CD4-positive, CD25-positive, alpha-beta regulatory T cell (primary cell): ENCODE measurements around the gene PICK1. TPM values are rescaled to one million over a fixed set of nuclear protein-coding genes. Genes with fewer than 3 reads are reported as not detected.

Experiments
- ATAC-seq, 2 donors: fragments of 150-1000 bp; cut with Tn5 transposase; one replicate each; pipeline ENCODE4 v1.10.0; 2021; ENCODE audit warnings: low read depth in 2 of 2, moderate number of reproducible peaks in 2 of 2, moderate library complexity in 1 of 2
- DNase-seq, 3 donors: peaks; one replicate each; pipeline versions ENCODE4 v3.0.0 to v3.0.0-alpha.2; 2012 to 2022; ENCODE audit warnings: mixed read lengths in 1 of 3
- H3K27ac ChIP-seq: one replicate; pipeline ENCODE4 v1.7.0; 2013; ENCODE audit warnings: mild to moderate bottlenecking, low read length; ENCODE audit not compliant: insufficient read depth, poor library complexity, severe bottlenecking
- H3K27me3 ChIP-seq: one replicate; pipeline ENCODE4 v1.7.0; 2013; ENCODE audit warnings: low read length; ENCODE audit not compliant: control insufficient read depth, insufficient read depth
- H3K36me3 ChIP-seq: one replicate; pipeline ENCODE4 v1.7.0; 2013; ENCODE audit warnings: mild to moderate bottlenecking, low read length, moderate library complexity; ENCODE audit not compliant: control insufficient read depth, insufficient read depth
- H3K4me1 ChIP-seq: 2 replicates; pipeline ENCODE4 v1.7.0; 2013; ENCODE audit warnings: mild to moderate bottlenecking, low read length; ENCODE audit not compliant: insufficient read depth, control insufficient read depth, poor library complexity, severe bottlenecking
- H3K4me3 ChIP-seq: one replicate; pipeline ENCODE4 v1.7.0; 2013; ENCODE audit warnings: low read depth, mild to moderate bottlenecking, low read length, moderate library complexity
- H3K9me3 ChIP-seq, 2 experiments: 1 replicate in 1 of 2; 2 replicates in 1 of 2; pipeline ENCODE4 v1.7.0; 2013; ENCODE audit warnings: low read length in 2 of 2, mild to moderate bottlenecking in 1 of 2, moderate library complexity in 1 of 2; ENCODE audit not compliant: control insufficient read depth in 2 of 2
- H3K27ac Mint-ChIP-seq, 3 donors: one replicate each; pipeline ENCODE4 v1.8.0; 2020 to 2022; ENCODE audit warnings: mild to moderate bottlenecking in 3 of 3, mixed read lengths in 3 of 3, moderate library complexity in 2 of 3
- H3K27me3 Mint-ChIP-seq: one replicate; pipeline ENCODE4 v1.8.0; 2022; ENCODE audit warnings: mild to moderate bottlenecking, mixed read lengths
- H3K36me3 Mint-ChIP-seq: one replicate; pipeline ENCODE4 v1.8.0; 2020; ENCODE audit warnings: mixed read lengths
- H3K4me1 Mint-ChIP-seq, 4 donors: one replicate each; pipeline ENCODE4 v1.8.0; 2020 to 2022; ENCODE audit warnings: mixed read lengths in 4 of 4, mild to moderate bottlenecking in 1 of 4
- H3K4me3 Mint-ChIP-seq, 4 donors: one replicate each; pipeline ENCODE4 v1.8.0; 2020 to 2022; ENCODE audit warnings: mild to moderate bottlenecking in 4 of 4, mixed read lengths in 4 of 4, moderate library complexity in 3 of 4
- H3K9me3 Mint-ChIP-seq, 7 donors: one replicate each; pipeline ENCODE4 v1.8.0; 2020 to 2022; ENCODE audit warnings: mixed read lengths in 7 of 7, mild to moderate bottlenecking in 3 of 7, moderate library complexity in 2 of 7
- polyA plus RNA-seq, 4 donors: library from polyadenylated mRNA; unstranded; fragments of 300-500 nt; fragmentation: Illumina TruSeq; gene quantifications; one replicate each; pipeline ENCODE4 v1.2.3, GENCODE V29; 2021
- total RNA-seq: library from RNA; stranded (reverse); gene quantifications from one replicate; pipeline ENCODE4 v1.2.3, GENCODE V29; 2022

PICK1 gene
- total RNA-seq: 23.0 TPM
- polyA plus RNA-seq: 1 to 10 TPM; 4.5 to 7.3 (median 6.8) TPM

GRCh38 chr22:38056969-38057891 lies at the start of gene PICK1:
Gene PICK1, plus strand, starts transcription at chr22:38057404. Its CDS starts 406 bp downstream, at chr22:38057810.
- H3K4me1 ChIP-seq: peaks cover 16% of the 10 kb centered on the region
- no peaks in the 10 kb centered on the region for H3K27me3 ChIP-seq
- Mint-ChIP-seq H3K4me3 (peak within 1 kb of the TSS; percentile 89 to 96 (median 95)), H3K4me1 (peaks cover 5 to 24% (median 11%) of the 10 kb centered on the region in 4 donors), H3K27ac (peak within 1 kb of the TSS; percentile 97 to 99 (median 98)), H3K36me3 (peaks cover 15% of the 10 kb centered on the region), H3K27me3 (peaks cover 4% of the 10 kb centered on the region), H3K9me3 (peaks cover 0 to 2% (median 0%) of the 10 kb centered on the region in 7 donors)
- H3K36me3 ChIP-seq: peaks cover 6% of the 10 kb centered on the region
- no peaks in the 10 kb centered on the region for H3K9me3 ChIP-seq
- ATAC-seq: peak; percentile 62 to 68
- peak; percentile 70 to 84 (median 83) for DNase-seq
- H3K27ac ChIP-seq: peak within 1 kb of the TSS; percentile 84
- peak within 1 kb of the TSS; percentile 83 for H3K4me3 ChIP-seq

GRCh38 chr22:38009000-38009806 lies 48.0 kb upstream of the PICK1 start:
- ATAC-seq (no peak), DNase-seq (no peak)
- H3K27ac Mint-ChIP-seq: peak overlapping the region in 2 of 3 donors; percentile 40 to 69
- no peaks in the 10 kb centered on the region for H3K4me1 ChIP-seq
- no peaks in the 10 kb centered on the region for H3K36me3 Mint-ChIP-seq
- H3K4me3 Mint-ChIP-seq: no peak overlapping the region
- H3K9me3 Mint-ChIP-seq: peaks cover 0 to 1% (median 0%) of the 10 kb centered on the region in 7 donors
- H3K4me3 ChIP-seq: no peak overlapping the region
- H3K27me3 Mint-ChIP-seq: peaks cover 4% of the 10 kb centered on the region
- no peak overlapping the region for H3K27ac ChIP-seq
- H3K4me1 Mint-ChIP-seq: peaks cover 0 to 2% (median 0%) of the 10 kb centered on the region in 4 donors
- no peaks in the 10 kb centered on the region for H3K27me3 ChIP-seq
- H3K9me3 ChIP-seq: no peaks in the 10 kb centered on the region
- H3K36me3 ChIP-seq: no peaks in the 10 kb centered on the region

GRCh38 chr22:38012604-38013072 lies 44.6 kb upstream of the PICK1 start:
- no peaks in the 10 kb centered on the region for H3K36me3 ChIP-seq
- no peak overlapping the region for H3K27ac Mint-ChIP-seq
- no peak overlapping the region for H3K4me3 ChIP-seq
- no peaks in the 10 kb centered on the region for H3K9me3 ChIP-seq
- no peak overlapping the region for H3K27ac ChIP-seq
- H3K4me1 ChIP-seq: no peaks in the 10 kb centered on the region
- peaks cover 0 to 2% (median 0%) of the 10 kb centered on the region in 4 donors for H3K4me1 Mint-ChIP-seq
- no peaks in the 10 kb centered on the region for H3K36me3 Mint-ChIP-seq
- H3K27me3 ChIP-seq: no peaks in the 10 kb centered on the region
- ATAC-seq (no peak), DNase-seq (no peak)
- H3K27me3 Mint-ChIP-seq: peaks cover 4% of the 10 kb centered on the region
- H3K4me3 Mint-ChIP-seq: no peak overlapping the region
- H3K9me3 Mint-ChIP-seq: peaks cover 0 to 3% (median 0%) of the 10 kb centered on the region in 7 donors

GRCh38 chr22:38014083-38014482 lies 43.1 kb upstream of the PICK1 start:
- H3K27ac Mint-ChIP-seq: no peak overlapping the region

DNA sequence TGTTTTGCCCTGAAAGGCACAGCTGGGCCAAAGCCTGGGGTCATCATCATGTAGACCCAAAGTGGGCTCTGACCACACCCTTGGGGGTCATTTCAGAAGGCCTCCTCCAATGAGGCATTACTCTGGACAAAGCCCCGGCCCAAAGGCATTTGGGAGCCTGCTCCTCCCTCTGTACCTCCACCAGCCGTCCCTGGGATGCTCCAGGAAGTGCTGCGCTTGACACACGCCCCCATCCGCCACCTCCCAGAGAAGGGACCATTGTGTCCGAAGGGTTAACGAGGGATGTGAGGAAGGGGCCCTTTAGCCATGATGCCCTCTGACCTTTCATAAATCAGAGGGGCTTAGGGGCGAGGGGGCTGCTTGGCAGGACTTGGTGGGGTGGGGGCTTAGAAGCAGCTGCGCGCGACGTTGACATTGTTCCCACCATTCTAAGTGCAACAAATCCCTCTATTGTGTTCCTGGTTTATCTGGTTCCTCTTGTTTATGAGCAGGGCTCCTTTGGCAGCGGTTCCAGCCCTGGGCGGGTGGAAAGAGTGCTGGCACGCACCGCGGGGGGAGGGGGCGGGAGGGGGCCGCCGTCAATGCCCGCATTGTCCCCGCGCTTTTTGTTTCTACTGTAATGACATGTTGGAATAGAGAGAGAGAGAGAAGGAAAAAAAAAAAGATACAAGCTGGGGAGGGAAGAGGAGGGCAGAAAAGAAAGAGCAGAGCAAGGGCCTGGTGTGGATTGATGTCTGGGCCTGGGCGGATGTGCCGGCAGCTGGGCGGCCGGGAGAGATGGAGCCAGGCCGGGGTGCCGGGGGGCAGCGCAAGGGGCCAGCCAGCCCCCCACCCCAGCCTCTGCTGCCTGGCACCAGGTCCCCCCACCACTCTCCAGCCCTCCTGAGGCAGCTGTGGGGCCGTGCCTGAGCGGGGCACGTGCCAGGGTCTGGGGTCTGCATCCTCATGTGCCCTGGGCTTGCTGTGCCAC lies 40.7 kb upstream of the PICK1 start:
- Mint-ChIP-seq H3K9me3 (peaks cover 0 to 3% (median 0%) of the 10 kb centered on the region in 7 donors), H3K4me3 (no peak overlapping the region), H3K36me3 (peaks cover 3% of the 10 kb centered on the region), H3K27ac (no peak overlapping the region), H3K4me1 (no peaks in the 10 kb centered on the region), H3K27me3 (no peaks in the 10 kb centered on the region)
- ATAC-seq (no peak), DNase-seq (no peak)
- no peak overlapping the region for H3K27ac ChIP-seq
- no peaks in the 10 kb centered on the region for H3K4me1 ChIP-seq
- H3K4me3 ChIP-seq: no peak overlapping the region
- H3K27me3 ChIP-seq: no peaks in the 10 kb centered on the region
- no peaks in the 10 kb centered on the region for H3K9me3 ChIP-seq
- H3K36me3 ChIP-seq: no peaks in the 10 kb centered on the region

More at GRCh38 chr22:38014083-38014482, 43.1 kb upstream of the PICK1 start:
- Mint-ChIP-seq H3K4me1 (no peaks in the 10 kb centered on the region), H3K36me3 (peaks cover 3% of the 10 kb centered on the region), H3K9me3 (peaks cover 0 to 3% (median 0%) of the 10 kb centered on the region in 7 donors), H3K27me3 (peaks cover 4% of the 10 kb centered on the region), H3K4me3 (no peak overlapping the region)
- no peaks in the 10 kb centered on the region for H3K9me3 ChIP-seq
- H3K36me3 ChIP-seq: no peaks in the 10 kb centered on the region
- H3K4me3 ChIP-seq: no peak overlapping the region
- no peaks in the 10 kb centered on the region for H3K27me3 ChIP-seq
- ATAC-seq (no peak), DNase-seq (no peak)
- no peak overlapping the region for H3K27ac ChIP-seq
- H3K4me1 ChIP-seq: no peaks in the 10 kb centered on the region

- peaks cover 3% of the 10 kb centered on the region for H3K36me3 Mint-ChIP-seq
- Histone ChIP-seq H3K36me3 (no peaks in the 10 kb centered on the region), H3K4me3 (no peak overlapping the region), H3K4me1 (no peaks in the 10 kb centered on the region), H3K27ac (no peak overlapping the region), H3K9me3 (no peaks in the 10 kb centered on the region), H3K27me3 (no peaks in the 10 kb centered on the region)
- H3K4me1 Mint-ChIP-seq: no peaks in the 10 kb centered on the region
- DNase-seq (no peak), ATAC-seq (no peak)
- no peaks in the 10 kb centered on the region for H3K27me3 Mint-ChIP-seq
- no peak overlapping the region for H3K4me3 Mint-ChIP-seq
- peaks cover 0 to 3% (median 0%) of the 10 kb centered on the region in 7 donors for H3K9me3 Mint-ChIP-seq
- H3K27ac Mint-ChIP-seq: peak overlapping the region in 1 of 3 donors; percentile 44
These were observed 39.8 kb upstream of the PICK1 start for GRCh38 chr22:38017272-38017920.
